ENCODE measurements around the gene SNAP91.
"Not testable (repeated sequence)": the region's sequence is repeated elsewhere in the genome, so short reads cannot be mapped to it uniquely, and the experiment has no call there.

The SNAP91 gene

DNA sequence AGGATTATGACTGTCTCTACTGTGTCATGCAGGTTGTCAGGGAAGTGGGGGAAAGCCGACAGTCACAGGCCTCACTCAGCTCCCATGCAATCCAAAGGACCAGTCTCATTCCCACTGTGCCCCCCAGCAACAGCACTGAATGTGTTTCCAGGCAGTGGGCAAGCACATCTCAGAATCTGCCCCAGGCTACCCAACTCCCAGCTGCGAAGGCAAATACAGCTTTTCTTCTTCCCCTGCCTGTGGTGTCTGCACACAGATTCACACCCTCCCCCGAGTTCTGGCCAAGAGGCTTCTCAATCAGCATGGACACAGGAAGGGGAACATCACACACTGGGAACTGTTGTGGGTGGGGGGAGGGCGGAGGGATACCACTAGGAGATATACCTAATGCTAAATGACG is 75.3 kb downstream of the SNAP91 start:
- Histone ChIP-seq H3K36me3 (ENCODE audit: control insufficient read depth, insufficient read depth, low read length) (no peaks in the 10 kb centered on the region), H3K9me3 (ENCODE audit: control insufficient read depth, low read length) (no peaks in the 10 kb centered on the region), H3K4me3 (ENCODE audit: insufficient read depth, low read depth, low read length) (no peak overlapping the region), H3K27ac (ENCODE audit: insufficient read depth, low read depth, low read length, poor library complexity, severe bottlenecking) (no peak overlapping the region), H3K27me3 (ENCODE audit: control insufficient read depth, insufficient read depth, low read length, poor library complexity, severe bottlenecking) (no peaks in the 10 kb centered on the region), H3K4me1 (ENCODE audit: control insufficient read depth, insufficient read depth, low read length) (no peaks in the 10 kb centered on the region)
- whole genome bisulfite sequencing, 2 experiments, result 48 to 69% methylated on average over 2 to 4 of the region's 5 CpGs

DNA sequence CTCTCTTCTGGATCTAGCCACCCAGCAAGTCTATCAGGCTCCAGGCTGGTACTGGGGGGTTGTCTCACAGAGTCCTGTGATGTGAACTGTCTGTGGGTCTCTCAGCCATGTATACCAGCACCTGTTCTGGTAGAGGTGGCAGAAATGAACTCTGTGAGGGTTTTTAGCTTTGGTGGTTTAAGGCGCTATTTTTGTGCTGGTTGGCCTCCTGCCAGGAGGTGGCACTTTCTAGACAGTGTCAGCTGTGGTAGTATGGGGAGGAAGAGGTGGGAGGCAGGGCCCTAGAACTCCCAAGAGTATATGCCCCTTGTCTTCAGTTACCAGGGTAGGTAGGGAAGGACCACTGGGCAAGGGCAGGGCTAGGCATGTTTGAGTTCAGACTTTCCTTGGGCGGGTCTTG is 75.8 kb downstream of the SNAP91 start:
- Histone ChIP-seq H3K27ac (ENCODE audit: insufficient read depth, low read depth, low read length, poor library complexity, severe bottlenecking) (no peak overlapping the region), H3K36me3 (ENCODE audit: control insufficient read depth, insufficient read depth, low read length) (no peaks in the 10 kb centered on the region), H3K27me3 (ENCODE audit: control insufficient read depth, insufficient read depth, low read length, poor library complexity, severe bottlenecking) (no peaks in the 10 kb centered on the region), H3K9me3 (ENCODE audit: control insufficient read depth, low read length) (no peaks in the 10 kb centered on the region), H3K4me3 (ENCODE audit: insufficient read depth, low read depth, low read length) (no peak overlapping the region), H3K4me1 (ENCODE audit: control insufficient read depth, insufficient read depth, low read length) (no peaks in the 10 kb centered on the region)
- WGBS, 2 experiments, result 88 to 91% methylated on average over 2 of the region's 2 CpGs

DNA sequence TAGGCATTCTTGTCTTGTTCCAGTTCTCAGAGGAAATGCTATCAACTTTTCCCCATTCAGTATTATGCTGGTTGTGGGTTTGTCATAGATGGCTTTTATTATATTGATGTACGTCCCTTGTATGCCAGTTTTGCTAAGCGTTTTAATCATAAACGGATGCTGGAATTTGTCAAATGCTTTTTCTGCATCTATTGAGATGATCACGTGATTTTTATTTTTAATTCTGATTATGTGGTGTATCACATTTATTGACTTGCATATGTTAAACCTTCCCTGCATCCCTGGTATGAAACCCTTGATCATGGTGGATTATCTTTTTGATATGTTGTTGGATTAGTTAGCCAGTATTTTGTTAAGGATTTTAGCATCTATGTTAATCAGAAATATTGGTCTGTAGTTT is 79.0 kb downstream of the SNAP91 start:
- H3K4me3 ChIP-seq (ENCODE audit: insufficient read depth, low read depth, low read length); H3K27me3 ChIP-seq (ENCODE audit: control insufficient read depth, insufficient read depth, low read length, poor library complexity, severe bottlenecking); H3K27ac ChIP-seq (ENCODE audit: insufficient read depth, low read depth, low read length, poor library complexity, severe bottlenecking); H3K9me3 ChIP-seq (ENCODE audit: control insufficient read depth, low read length); H3K4me1 ChIP-seq (ENCODE audit: control insufficient read depth, insufficient read depth, low read length); H3K36me3 ChIP-seq (ENCODE audit: control insufficient read depth, insufficient read depth, low read length): not testable (repeated sequence)
- WGBS, 2 experiments, result 91 to 97% methylated on average over 4 of the region's 4 CpGs

DNA sequence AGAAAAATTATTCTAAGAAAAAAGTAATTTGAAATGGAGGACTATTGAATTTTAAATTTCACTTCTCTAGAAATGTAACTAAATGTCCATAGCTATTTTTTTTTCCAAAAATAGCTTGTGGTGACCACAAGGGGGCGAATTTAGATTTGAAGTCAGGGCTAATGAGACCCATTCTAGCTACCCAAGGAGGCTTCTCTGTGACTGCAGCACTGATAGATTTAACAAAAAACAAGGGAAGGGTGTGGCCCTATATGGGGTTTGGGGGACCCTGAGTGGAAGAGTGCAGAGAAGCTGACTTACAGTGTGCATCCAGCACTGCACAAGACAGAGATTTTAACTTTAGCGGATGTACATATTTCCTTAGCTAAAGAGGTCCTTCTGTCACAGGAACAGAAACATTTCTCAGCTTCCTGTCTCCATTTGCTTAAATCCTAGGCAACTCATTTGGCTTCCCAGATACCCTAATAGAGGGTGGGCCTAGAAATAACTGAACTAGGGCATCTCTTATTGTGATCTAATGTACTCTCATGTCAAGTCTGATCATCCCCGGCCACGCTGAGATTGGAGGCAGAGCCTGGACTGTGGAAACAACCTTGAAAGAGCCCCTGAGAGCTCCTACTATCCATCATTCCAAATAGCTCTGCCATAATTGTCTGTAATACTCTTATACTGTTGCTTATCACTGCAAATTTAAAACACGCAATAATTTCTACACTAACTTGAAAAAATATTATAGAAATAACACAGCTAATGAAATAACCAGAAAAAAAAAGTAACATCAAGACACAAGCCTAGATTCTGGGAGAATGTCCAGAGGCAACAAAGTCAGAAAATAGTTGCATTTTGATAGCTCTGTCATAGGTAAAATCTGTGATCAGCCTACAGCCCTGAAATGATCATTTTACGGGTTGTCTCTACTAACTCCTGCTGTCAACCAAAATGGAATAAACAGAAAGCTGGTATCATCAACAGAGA is 93.6 kb downstream of the SNAP91 start:
- no peak overlapping the region for H3K4me3 ChIP-seq (ENCODE audit: insufficient read depth, low read depth, low read length)
- WGBS, 2 experiments, result 79% methylated on average over 6 of the region's 6 CpGs
- no peak overlapping the region for H3K27ac ChIP-seq (ENCODE audit: insufficient read depth, low read depth, low read length, poor library complexity, severe bottlenecking)
- no peaks in the 10 kb centered on the region for H3K36me3 ChIP-seq (ENCODE audit: control insufficient read depth, insufficient read depth, low read length)
- no peaks in the 10 kb centered on the region for H3K4me1 ChIP-seq (ENCODE audit: control insufficient read depth, insufficient read depth, low read length)
- no peaks in the 10 kb centered on the region for H3K9me3 ChIP-seq (ENCODE audit: control insufficient read depth, low read length)
- H3K27me3 ChIP-seq (ENCODE audit: control insufficient read depth, insufficient read depth, low read length, poor library complexity, severe bottlenecking), result no peaks in the 10 kb centered on the region

DNA sequence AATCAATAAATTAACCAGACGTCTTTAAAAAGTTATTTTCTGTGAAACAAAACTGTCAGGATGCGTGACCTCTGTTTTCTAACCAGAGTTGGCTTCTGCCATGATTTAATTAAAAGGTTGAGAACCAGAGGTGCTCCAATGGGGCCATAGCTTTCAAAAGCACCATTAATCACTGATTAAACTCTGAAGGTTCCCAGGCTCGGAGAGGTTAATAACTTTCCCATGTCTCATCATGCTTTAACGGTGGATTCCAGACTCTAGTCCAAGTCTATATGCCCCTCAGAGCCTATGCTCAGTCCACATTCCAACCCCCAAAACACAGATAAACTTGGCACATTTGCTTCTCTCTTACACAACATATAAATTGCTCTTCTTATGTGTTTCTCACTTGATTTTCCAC is 95.5 kb downstream of the SNAP91 start:
- H3K4me1 ChIP-seq (ENCODE audit: control insufficient read depth, insufficient read depth, low read length), result no peaks in the 10 kb centered on the region

DNA sequence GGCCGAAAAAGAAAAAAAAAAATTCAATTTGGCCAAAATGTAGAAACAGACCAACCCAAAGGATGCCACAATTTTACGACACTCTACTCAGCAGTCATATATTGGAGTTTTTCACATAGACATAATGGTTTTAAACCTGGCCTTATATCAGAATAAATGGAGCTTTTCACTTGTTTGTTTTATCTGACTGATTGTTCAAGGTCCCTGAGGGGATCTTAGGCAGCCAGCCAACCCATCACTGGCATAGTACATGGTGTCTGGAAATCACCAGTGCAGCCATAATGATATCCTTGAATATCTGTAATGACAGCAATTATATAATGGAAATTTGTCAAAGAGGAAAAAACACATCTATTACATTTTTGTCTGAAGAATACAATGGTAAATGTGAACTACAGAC is 99.7 kb downstream of the SNAP91 start:
- Histone ChIP-seq H3K36me3 (ENCODE audit: control insufficient read depth, insufficient read depth, low read length) (no peaks in the 10 kb centered on the region), H3K4me1 (ENCODE audit: control insufficient read depth, insufficient read depth, low read length) (no peaks in the 10 kb centered on the region), H3K27me3 (ENCODE audit: control insufficient read depth, insufficient read depth, low read length, poor library complexity, severe bottlenecking) (no peaks in the 10 kb centered on the region), H3K9me3 (ENCODE audit: control insufficient read depth, low read length) (no peaks in the 10 kb centered on the region), H3K27ac (ENCODE audit: insufficient read depth, low read depth, low read length, poor library complexity, severe bottlenecking) (no peak overlapping the region), H3K4me3 (ENCODE audit: insufficient read depth, low read depth, low read length) (no peak overlapping the region)
- WGBS, 2 experiments, result 72 to 100% methylated on average over 2 of the region's 2 CpGs

More for the DNA sequence above, 95.5 kb downstream of the SNAP91 start:
- Histone ChIP-seq H3K36me3 (ENCODE audit: control insufficient read depth, insufficient read depth, low read length) (no peaks in the 10 kb centered on the region), H3K4me3 (ENCODE audit: insufficient read depth, low read depth, low read length) (no peak overlapping the region), H3K9me3 (ENCODE audit: control insufficient read depth, low read length) (no peaks in the 10 kb centered on the region), H3K27ac (ENCODE audit: insufficient read depth, low read depth, low read length, poor library complexity, severe bottlenecking) (no peak overlapping the region), H3K27me3 (ENCODE audit: control insufficient read depth, insufficient read depth, low read length, poor library complexity, severe bottlenecking) (no peaks in the 10 kb centered on the region)
- WGBS, 2 experiments, result 87 to 92% methylated on average over 4 of the region's 4 CpGs

DNA sequence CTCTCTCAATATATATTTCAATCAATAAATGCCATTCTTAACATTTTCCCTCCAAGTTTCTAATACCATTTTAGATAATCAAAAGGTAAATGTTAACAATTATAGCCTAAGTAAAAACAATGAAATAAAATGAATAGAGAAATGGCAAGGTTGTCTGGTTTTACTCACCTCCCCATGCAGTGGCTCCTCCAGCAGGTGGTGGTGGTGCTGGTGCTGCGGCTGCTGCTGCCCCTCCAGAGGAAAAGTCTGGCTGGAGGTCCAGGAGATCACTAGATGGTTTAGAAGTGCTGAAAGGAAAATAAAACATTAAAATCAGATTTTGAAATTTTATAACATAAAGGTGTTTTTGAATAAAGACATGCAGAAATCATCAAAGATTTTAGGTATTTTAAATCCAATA is 103.4 kb downstream of the SNAP91 start:
- Histone ChIP-seq H3K27me3 (ENCODE audit: control insufficient read depth, insufficient read depth, low read length, poor library complexity, severe bottlenecking) (no peaks in the 10 kb centered on the region), H3K36me3 (ENCODE audit: control insufficient read depth, insufficient read depth, low read length) (no peaks in the 10 kb centered on the region), H3K9me3 (ENCODE audit: control insufficient read depth, low read length) (no peaks in the 10 kb centered on the region), H3K4me3 (ENCODE audit: insufficient read depth, low read depth, low read length) (no peak overlapping the region), H3K27ac (ENCODE audit: insufficient read depth, low read depth, low read length, poor library complexity, severe bottlenecking) (no peak overlapping the region), H3K4me1 (ENCODE audit: control insufficient read depth, insufficient read depth, low read length) (no peaks in the 10 kb centered on the region)
- 88% methylated on average over 1 of the region's 1 CpG; no CpG with 5 or more reads in 1 of the 2 experiments for WGBS, 2 experiments

DNA sequence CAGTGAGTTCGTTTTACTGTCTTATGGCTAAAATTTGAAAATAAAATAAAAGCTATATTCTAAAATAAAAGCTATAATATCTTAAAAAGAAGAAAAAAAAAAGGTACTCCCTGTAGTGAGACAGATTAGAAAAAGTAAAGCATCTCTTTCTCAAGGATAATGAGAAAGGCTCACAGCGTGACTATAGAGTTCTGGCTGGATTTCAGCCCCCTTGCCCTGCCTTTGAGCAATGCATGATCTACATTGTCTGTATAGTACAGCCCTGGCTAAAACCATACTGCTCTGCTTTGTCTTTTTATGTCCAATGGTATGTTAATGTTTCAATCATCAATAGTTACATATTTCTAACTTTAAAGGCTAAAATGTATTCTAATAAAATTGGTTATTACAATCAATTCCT is 105.3 kb downstream of the SNAP91 start:
- Histone ChIP-seq H3K4me3 (ENCODE audit: insufficient read depth, low read depth, low read length) (no peak overlapping the region), H3K4me1 (ENCODE audit: control insufficient read depth, insufficient read depth, low read length) (no peaks in the 10 kb centered on the region), H3K27ac (ENCODE audit: insufficient read depth, low read depth, low read length, poor library complexity, severe bottlenecking) (no peak overlapping the region), H3K27me3 (ENCODE audit: control insufficient read depth, insufficient read depth, low read length, poor library complexity, severe bottlenecking) (no peaks in the 10 kb centered on the region), H3K9me3 (ENCODE audit: control insufficient read depth, low read length) (no peaks in the 10 kb centered on the region), H3K36me3 (ENCODE audit: control insufficient read depth, insufficient read depth, low read length) (no peaks in the 10 kb centered on the region)
- WGBS, 2 experiments, result 81 to 89% methylated on average over 1 of the region's 2 CpGs

DNA sequence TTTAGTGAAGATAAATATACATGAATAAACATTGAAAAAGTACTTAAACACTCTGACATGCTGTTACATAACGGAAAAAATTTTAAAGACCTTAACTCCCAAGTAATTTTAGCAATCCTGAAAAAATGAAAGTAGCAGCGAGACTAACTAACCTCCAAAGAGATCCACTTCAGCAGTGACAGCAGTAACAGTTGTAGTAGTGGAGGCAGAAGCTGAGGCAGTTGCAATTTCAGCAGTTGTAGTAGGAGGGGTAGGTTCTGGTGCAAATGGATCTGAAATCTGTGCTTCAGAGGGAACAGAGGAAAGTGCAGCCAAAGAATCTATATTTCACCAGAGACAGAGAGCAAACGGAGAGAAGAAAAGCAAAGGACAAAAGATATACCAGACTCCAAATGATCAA is 107.8 kb downstream of the SNAP91 start:
- Histone ChIP-seq H3K36me3 (ENCODE audit: control insufficient read depth, insufficient read depth, low read length) (no peaks in the 10 kb centered on the region), H3K9me3 (ENCODE audit: control insufficient read depth, low read length) (no peaks in the 10 kb centered on the region), H3K27me3 (ENCODE audit: control insufficient read depth, insufficient read depth, low read length, poor library complexity, severe bottlenecking) (no peaks in the 10 kb centered on the region), H3K4me1 (ENCODE audit: control insufficient read depth, insufficient read depth, low read length) (no peaks in the 10 kb centered on the region), H3K4me3 (ENCODE audit: insufficient read depth, low read depth, low read length) (no peak overlapping the region), H3K27ac (ENCODE audit: insufficient read depth, low read depth, low read length, poor library complexity, severe bottlenecking) (no peak overlapping the region)
- WGBS, 2 experiments, result 92 to 94% methylated on average over 2 to 3 of the region's 3 CpGs

DNA sequence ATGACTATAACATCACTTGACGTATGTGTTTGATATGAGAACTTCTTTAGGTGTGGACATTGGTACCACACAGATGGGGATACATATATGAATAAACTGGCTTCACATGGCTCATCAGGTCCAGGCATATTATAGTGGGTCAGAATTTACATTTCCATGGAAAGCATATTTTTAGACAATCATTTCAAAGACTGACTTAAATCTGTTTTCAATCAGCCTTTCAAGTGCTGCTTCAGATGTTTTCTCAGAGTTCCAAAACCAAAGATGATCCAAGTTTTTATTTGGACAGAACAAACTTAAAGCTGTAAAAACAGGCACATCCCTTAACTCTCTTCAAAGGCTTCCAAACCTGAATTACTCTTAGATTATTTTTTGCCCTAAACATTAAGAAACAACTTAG is 108.4 kb downstream of the SNAP91 start:
- Histone ChIP-seq H3K4me1 (ENCODE audit: control insufficient read depth, insufficient read depth, low read length) (no peaks in the 10 kb centered on the region), H3K27me3 (ENCODE audit: control insufficient read depth, insufficient read depth, low read length, poor library complexity, severe bottlenecking) (no peaks in the 10 kb centered on the region), H3K36me3 (ENCODE audit: control insufficient read depth, insufficient read depth, low read length) (no peaks in the 10 kb centered on the region), H3K9me3 (ENCODE audit: control insufficient read depth, low read length) (no peaks in the 10 kb centered on the region), H3K27ac (ENCODE audit: insufficient read depth, low read depth, low read length, poor library complexity, severe bottlenecking) (no peak overlapping the region), H3K4me3 (ENCODE audit: insufficient read depth, low read depth, low read length) (no peak overlapping the region)
- 100% methylated on average over 1 of the region's 1 CpG; no CpG with 5 or more reads in 1 of the 2 experiments for WGBS, 2 experiments

All from ectodermal cell (in vitro differentiated cells).